ENCODE results near the gene EVC. TPM values are rescaled to one million over a fixed set of nuclear protein-coding genes. Genes with fewer than 3 reads are reported as not detected.

The EVC gene
- total RNA-seq, 1 experiment from 2014 or later: 17.3 TPM

- DNase-seq (ENCODE audit: low spot score): no peak
- TF ChIP-seq CTCF (conservative IDR thresholded peaks at IDR 0.05; ENCODE audit: low read depth, low read length): no peak
- TF ChIP-seq EZH2 (IDR thresholded peaks at IDR 0.05; ENCODE audit: borderline replicate concordance, low read depth, low read length, poor library complexity, severe bottlenecking): no peak
- no peaks in the 10 kb centered on the region for H3K27me3 ChIP-seq (replicated peaks; ENCODE audit: insufficient read depth, low read depth, low read length, poor library complexity)
- ChIA-PET POLR2A (ENCODE audit: low non-redundant PET) (no interaction called here), CTCF (no interaction called here)
- BruUV-seq (replicated peaks): no TSS peak
- no peak overlapping the region for H3K27ac ChIP-seq (ENCODE audit: low read depth, low read length, poor library complexity, severe bottlenecking)
- H3K4me3 ChIP-seq (ENCODE audit: low read depth, low read length, poor library complexity, severe bottlenecking): no peak overlapping the region
- peaks cover 8% of the 10 kb centered on the region for H3K36me3 ChIP-seq (ENCODE audit: insufficient read depth, low read length, poor library complexity, severe bottlenecking)
- H3K4me1 ChIP-seq (ENCODE audit: insufficient read depth, low read length, poor library complexity, severe bottlenecking): no peaks in the 10 kb centered on the region
- H3K9me3 ChIP-seq (ENCODE audit: low read depth, low read length, poor library complexity, severe bottlenecking): no peaks in the 10 kb centered on the region
- intact Hi-C loops (cut with micrococcal nuclease; ENCODE audit: unreplicated experiment): no loop called here
Observed at GRCh38 chr4:5795580-5795979, 84.6 kb downstream of the EVC start.

DNA sequence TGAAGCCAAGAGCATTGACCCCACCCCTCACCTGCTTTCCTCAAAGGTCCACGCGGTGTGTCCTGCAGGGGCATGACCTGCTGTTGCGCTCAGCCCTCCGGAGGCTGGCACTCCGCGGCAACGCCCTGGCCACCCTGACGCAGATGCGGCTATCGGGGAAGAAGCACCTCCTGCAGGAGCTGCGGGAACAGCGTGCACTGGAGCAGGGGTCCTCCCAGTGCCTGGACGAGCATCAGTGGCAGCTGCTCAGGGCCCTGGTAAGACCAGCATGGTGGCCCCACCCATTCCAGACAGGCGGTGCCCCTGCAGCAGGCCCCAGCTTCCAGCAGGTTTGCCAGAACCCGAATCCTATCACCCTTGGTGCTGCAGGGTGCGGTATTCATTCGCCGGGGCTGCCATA, 86.0 kb downstream of the EVC start:
- DNase-seq (ENCODE audit: low spot score): no peak
- ChIA-PET CTCF (no interaction called here), POLR2A (ENCODE audit: low non-redundant PET) (no interaction called here)
- intact Hi-C loops (cut with micrococcal nuclease; ENCODE audit: unreplicated experiment): no loop called here
- Histone ChIP-seq H3K27me3 (replicated peaks; ENCODE audit: insufficient read depth, low read depth, low read length, poor library complexity) (no peaks in the 10 kb centered on the region), H3K27ac (ENCODE audit: low read depth, low read length, poor library complexity, severe bottlenecking) (no peak overlapping the region), H3K4me3 (ENCODE audit: low read depth, low read length, poor library complexity, severe bottlenecking) (no peak overlapping the region), H3K4me1 (ENCODE audit: insufficient read depth, low read length, poor library complexity, severe bottlenecking) (no peaks in the 10 kb centered on the region), H3K36me3 (ENCODE audit: insufficient read depth, low read length, poor library complexity, severe bottlenecking) (peaks cover 8% of the 10 kb centered on the region), H3K9me3 (ENCODE audit: low read depth, low read length, poor library complexity, severe bottlenecking) (no peaks in the 10 kb centered on the region)
- BruUV-seq (replicated peaks): no TSS peak
- TF ChIP-seq EZH2 (IDR thresholded peaks at IDR 0.05; ENCODE audit: borderline replicate concordance, low read depth, low read length, poor library complexity, severe bottlenecking) (no peak), CTCF (conservative IDR thresholded peaks at IDR 0.05; ENCODE audit: low read depth, low read length) (no peak)

- ChIA-PET POLR2A (ENCODE audit: low non-redundant PET) (no interaction called here), CTCF (no interaction called here)
- H3K27me3 ChIP-seq (replicated peaks; ENCODE audit: insufficient read depth, low read depth, low read length, poor library complexity): no peaks in the 10 kb centered on the region
- H3K9me3 ChIP-seq (ENCODE audit: low read depth, low read length, poor library complexity, severe bottlenecking): no peaks in the 10 kb centered on the region
- no peak for DNase-seq (ENCODE audit: low spot score)
- peaks cover 8% of the 10 kb centered on the region for H3K36me3 ChIP-seq (ENCODE audit: insufficient read depth, low read length, poor library complexity, severe bottlenecking)
- TF ChIP-seq CTCF (conservative IDR thresholded peaks at IDR 0.05; ENCODE audit: low read depth, low read length) (no peak), EZH2 (IDR thresholded peaks at IDR 0.05; ENCODE audit: borderline replicate concordance, low read depth, low read length, poor library complexity, severe bottlenecking) (no peak)
- H3K4me1 ChIP-seq (ENCODE audit: insufficient read depth, low read length, poor library complexity, severe bottlenecking): no peaks in the 10 kb centered on the region
- H3K4me3 ChIP-seq (ENCODE audit: low read depth, low read length, poor library complexity, severe bottlenecking): no peak overlapping the region
- BruUV-seq (replicated peaks): no TSS peak
- no peak overlapping the region for H3K27ac ChIP-seq (ENCODE audit: low read depth, low read length, poor library complexity, severe bottlenecking)
- intact Hi-C loops (cut with micrococcal nuclease; ENCODE audit: unreplicated experiment): no loop called here
Observed at GRCh38 chr4:5797866-5798265, 86.9 kb downstream of the EVC start.
